GM23338 (cell line): ENCODE results near the gene TENM4. TPM values are rescaled to one million over a fixed set of nuclear protein-coding genes. Genes with fewer than 3 reads are reported as not detected.

ENCODE experiments used
- ATAC-seq: fragments of 200-7000 bp; cut with Tn5 transposase; 3 replicates; pipeline ENCODE4 v1.9.1; 2020
- DNase-seq: peaks from one replicate; pipeline ENCODE4 v3.0.0-alpha.2; 2015; ENCODE audit warnings: low spot score
- H2AFZ ChIP-seq: fragments of 200-600 bp; sonication (generic); 2 replicates; pipeline ENCODE4 v1.8.0; 2016; ENCODE audit warnings: antibody characterized with exemption, mild to moderate bottlenecking, moderate library complexity
- H3F3A ChIP-seq: fragments of 200-600 bp; sonication (generic); replicated peaks from 2 replicates; pipeline ENCODE4 v1.8.0; 2017; ENCODE audit warnings: antibody characterized with exemption, mixed run types, low read depth
- H3K27ac ChIP-seq: fragments of 200-600 bp; sonication (generic); 2 replicates; pipeline ENCODE4 v1.6.1; 2016; ENCODE audit warnings: low read depth
- H3K27me3 ChIP-seq: fragments of 200-600 bp; sonication (generic); 2 replicates; pipeline ENCODE4 v1.8.0; 2016; ENCODE audit warnings: mild to moderate bottlenecking, mixed run types, moderate library complexity; ENCODE audit not compliant: insufficient read depth
- H3K36me3 ChIP-seq: fragments of 200-600 bp; sonication (generic); 2 replicates; pipeline ENCODE4 v1.8.0; 2016; ENCODE audit warnings: mild to moderate bottlenecking; ENCODE audit not compliant: insufficient read depth
- H3K4me1 ChIP-seq: fragments of 200-600 bp; sonication (generic); 2 replicates; pipeline ENCODE4 v1.8.0; 2016; ENCODE audit warnings: mild to moderate bottlenecking, moderate library complexity; ENCODE audit not compliant: insufficient read depth
- H3K4me2 ChIP-seq: fragments of 200-600 bp; sonication (generic); 2 replicates; pipeline ENCODE4 v1.7.1; 2017; ENCODE audit warnings: mixed run types
- H3K4me3 ChIP-seq: fragments of 200-600 bp; sonication (generic); 2 replicates; pipeline ENCODE4 v1.6.1; 2016; ENCODE audit warnings: mixed run types
- H3K79me2 ChIP-seq: fragments of 200-600 bp; sonication (generic); replicated peaks from 2 replicates; pipeline ENCODE4 v1.8.0; 2017; ENCODE audit warnings: mild to moderate bottlenecking; ENCODE audit not compliant: insufficient read depth
- H3K9me2 ChIP-seq: fragments of 200-600 bp; sonication (generic); 2 replicates; pipeline ENCODE4 v1.8.0; 2017; ENCODE audit not compliant: insufficient read depth
- H4K20me1 ChIP-seq: fragments of 200-600 bp; sonication (generic); replicated peaks from 2 replicates; pipeline ENCODE4 v1.8.0; 2017; ENCODE audit warnings: mild to moderate bottlenecking; ENCODE audit not compliant: insufficient read depth
- H3K27ac Mint-ChIP-seq: 2 replicates; pipeline ENCODE4 v1.8.0; 2020; ENCODE audit warnings: inconsistent platforms, mild to moderate bottlenecking, moderate library complexity, mixed read lengths
- H3K27me3 Mint-ChIP-seq: 3 replicates; pipeline ENCODE4 v1.8.0; 2022; ENCODE audit warnings: low read depth, mild to moderate bottlenecking, moderate library complexity, mixed read lengths, inconsistent platforms; ENCODE audit not compliant: insufficient read depth, poor library complexity
- H3K36me3 Mint-ChIP-seq: 3 replicates; pipeline ENCODE4 v1.8.0; 2021; ENCODE audit warnings: low read depth, mild to moderate bottlenecking, inconsistent platforms, moderate library complexity, mixed read lengths
- H3K4me1 Mint-ChIP-seq: 3 replicates; pipeline ENCODE4 v1.8.0; 2020; ENCODE audit warnings: mild to moderate bottlenecking, inconsistent platforms, mixed read lengths
- H3K4me3 Mint-ChIP-seq: 3 replicates; pipeline ENCODE4 v1.8.0; 2021; ENCODE audit warnings: moderate library complexity, mild to moderate bottlenecking, inconsistent platforms, mixed read lengths
- H3K9me3 Mint-ChIP-seq: 3 replicates; pipeline ENCODE4 v1.8.0; 2020; ENCODE audit warnings: moderate library complexity, mild to moderate bottlenecking, inconsistent platforms, mixed read lengths
- CREB1 ChIP-seq: fragments of 250-450 bp; sonication (Bioruptor Pico); IDR thresholded peaks from 2 replicates; pipeline ENCODE4 v1.5.0; 2020; ENCODE audit warnings: low read depth, mild to moderate bottlenecking, moderate library complexity
- EZH2 ChIP-seq: fragments of 200-600 bp; sonication (generic); IDR thresholded peaks from one replicate; pipeline ENCODE4 v1.8.0; 2017; ENCODE audit warnings: antibody characterized with exemption, mild to moderate bottlenecking, low read depth; ENCODE audit not compliant: unreplicated experiment
- EZH2phosphoT487 ChIP-seq: fragments of 200-600 bp; sonication (generic); IDR thresholded peaks from one replicate; pipeline ENCODE4 v1.8.1; 2018; ENCODE audit warnings: antibody characterized with exemption; ENCODE audit not compliant: unreplicated experiment
- JUNB ChIP-seq: IDR thresholded peaks from one replicate; pipeline ENCODE4 v1.6.1; 2016; ENCODE audit warnings: antibody characterized with exemption; ENCODE audit not compliant: unreplicated experiment
- NANOG ChIP-seq: IDR thresholded peaks from 2 replicates; pipeline ENCODE4 v1.6.1; 2016; ENCODE audit warnings: antibody characterized with exemption, borderline replicate concordance
- POLR2AphosphoS5 ChIP-seq: IDR thresholded peaks from 2 replicates; pipeline ENCODE4 v1.6.1; 2016; ENCODE audit warnings: antibody characterized with exemption, low read depth
- REST ChIP-seq: IDR thresholded peaks from one replicate; pipeline ENCODE4 v1.6.1; 2018; ENCODE audit warnings: antibody characterized with exemption; ENCODE audit not compliant: unreplicated experiment
- STAT1 ChIP-seq: IDR thresholded peaks from one replicate; pipeline ENCODE4 v1.6.1; 2016; ENCODE audit warnings: antibody characterized with exemption; ENCODE audit not compliant: unreplicated experiment
- ZNF114 ChIP-seq: fragments of 250-450 bp; sonication (Bioruptor Pico); IDR thresholded peaks from 2 replicates; pipeline ENCODE4 v1.5.0; 2020; ENCODE audit warnings: mild to moderate bottlenecking, moderate library complexity
- ZNF331 ChIP-seq: fragments of 250-450 bp; sonication (Bioruptor Pico); IDR thresholded peaks from 2 replicates; pipeline ENCODE4 v1.5.0; 2020; ENCODE audit warnings: low read depth, mild to moderate bottlenecking, moderate library complexity
- ZNF462 ChIP-seq: fragments of 250-450 bp; sonication (Bioruptor Pico); IDR thresholded peaks from 2 replicates; pipeline ENCODE4 v1.5.0; 2020; ENCODE audit warnings: mild to moderate bottlenecking, moderate library complexity
- polyA plus RNA-seq: library from polyadenylated mRNA; unstranded; fragments of >200 nt; fragmentation: Nextera tagmentation; extraction: Ambion mirVana; gene quantifications from 2 replicates; pipeline ENCODE4 v1.2.1, GENCODE V29; 2016
- total RNA-seq: library from RNA; depleted of rRNA; stranded (reverse); fragments of >200 nt; shearing (Covaris generic); gene quantifications from 2 replicates; pipeline ENCODE4 v1.2.3, GENCODE V29; 2014
- TF ChIP-seq, protein P1 (sequence below), 2 experiments: fragments of 200-600 bp in 1 of 2; sonication (generic) in 1 of 2; conservative IDR thresholded peaks; 2 replicates each; pipeline versions ENCODE4 v1.5.1 to v1.6.1; 2016 to 2017; ENCODE audit warnings: antibody characterized with exemption in 2 of 2, low read depth in 2 of 2, mild to moderate bottlenecking in 2 of 2, moderate library complexity in 1 of 2
- TF ChIP-seq, protein P2 (sequence below): IDR thresholded peaks from 2 replicates; pipeline ENCODE4 v1.6.1; 2016; ENCODE audit warnings: antibody characterized with exemption

Gene TENM4
- total and polyA plus RNA-seq, 2 experiments from 2014 or later = 7.3 TPM

GRCh38 chr11:78855116-78855515 is 585.7 kb downstream of the TENM4 start (continued):
- no peak for TF ChIP-seq POLR2AphosphoS5

DNA sequence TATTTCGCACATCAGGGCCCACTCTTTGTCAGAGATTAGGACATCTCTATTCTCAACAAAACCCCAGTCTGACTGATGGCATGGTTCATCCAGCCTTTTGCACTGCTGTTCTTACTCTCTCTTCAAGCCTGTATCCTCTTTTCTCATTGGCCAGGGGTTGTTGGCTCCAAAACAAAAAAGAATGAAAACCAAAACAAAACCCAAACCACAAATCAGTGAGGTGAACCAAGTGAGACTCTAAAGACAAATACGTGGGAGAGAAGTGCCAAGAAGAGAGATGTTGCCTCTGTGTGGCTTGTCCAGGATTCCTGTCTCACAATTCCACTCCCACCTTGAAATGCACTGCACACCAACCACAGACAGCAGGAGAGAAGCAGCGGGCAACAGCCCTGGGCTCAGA is 587.3 kb downstream of the TENM4 start:
- Histone ChIP-seq H3K9me2 (no peaks in the 10 kb centered on the region), H3K79me2 (no peaks in the 10 kb centered on the region), H3K4me1 (peaks cover 7% of the 10 kb centered on the region), H3K4me3 (no peak overlapping the region), H3K36me3 (no peaks in the 10 kb centered on the region), H3K27me3 (no peaks in the 10 kb centered on the region), H3K27ac (no peak overlapping the region), H4K20me1 (no peaks in the 10 kb centered on the region), H3K4me2 (no peak overlapping the region), H3F3A (no peaks in the 10 kb centered on the region), H2AFZ (no peak overlapping the region)
- H3K4me1 Mint-ChIP-seq = peaks cover 12% of the 10 kb centered on the region
- H3K4me3 Mint-ChIP-seq = no peak overlapping the region
- DNase-seq = no peak
- H3K27ac Mint-ChIP-seq = no peak overlapping the region
- no peaks in the 10 kb centered on the region for H3K27me3 Mint-ChIP-seq
- no peak for TF ChIP-seq REST
- TF ChIP-seq EZH2phosphoT487 = no peak
- TF ChIP-seq, protein P1, sequence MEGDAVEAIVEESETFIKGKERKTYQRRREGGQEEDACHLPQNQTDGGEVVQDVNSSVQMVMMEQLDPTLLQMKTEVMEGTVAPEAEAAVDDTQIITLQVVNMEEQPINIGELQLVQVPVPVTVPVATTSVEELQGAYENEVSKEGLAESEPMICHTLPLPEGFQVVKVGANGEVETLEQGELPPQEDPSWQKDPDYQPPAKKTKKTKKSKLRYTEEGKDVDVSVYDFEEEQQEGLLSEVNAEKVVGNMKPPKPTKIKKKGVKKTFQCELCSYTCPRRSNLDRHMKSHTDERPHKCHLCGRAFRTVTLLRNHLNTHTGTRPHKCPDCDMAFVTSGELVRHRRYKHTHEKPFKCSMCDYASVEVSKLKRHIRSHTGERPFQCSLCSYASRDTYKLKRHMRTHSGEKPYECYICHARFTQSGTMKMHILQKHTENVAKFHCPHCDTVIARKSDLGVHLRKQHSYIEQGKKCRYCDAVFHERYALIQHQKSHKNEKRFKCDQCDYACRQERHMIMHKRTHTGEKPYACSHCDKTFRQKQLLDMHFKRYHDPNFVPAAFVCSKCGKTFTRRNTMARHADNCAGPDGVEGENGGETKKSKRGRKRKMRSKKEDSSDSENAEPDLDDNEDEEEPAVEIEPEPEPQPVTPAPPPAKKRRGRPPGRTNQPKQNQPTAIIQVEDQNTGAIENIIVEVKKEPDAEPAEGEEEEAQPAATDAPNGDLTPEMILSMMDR (conservative IDR thresholded peaks at IDR 0.05; ENCODE audit: low read depth in 2 of 2) = no peak
- TF ChIP-seq POLR2AphosphoS5 = no peak
- no peak for TF ChIP-seq ZNF331 (CRISPR knock-in tag)
- TF ChIP-seq ZNF462 (CRISPR knock-in tag) = no peak
- no peak for TF ChIP-seq CREB1 (CRISPR knock-in tag)
- no peak for TF ChIP-seq NANOG
- TF ChIP-seq JUNB = no peak
- TF ChIP-seq STAT1 = no peak
- TF ChIP-seq, protein P2, sequence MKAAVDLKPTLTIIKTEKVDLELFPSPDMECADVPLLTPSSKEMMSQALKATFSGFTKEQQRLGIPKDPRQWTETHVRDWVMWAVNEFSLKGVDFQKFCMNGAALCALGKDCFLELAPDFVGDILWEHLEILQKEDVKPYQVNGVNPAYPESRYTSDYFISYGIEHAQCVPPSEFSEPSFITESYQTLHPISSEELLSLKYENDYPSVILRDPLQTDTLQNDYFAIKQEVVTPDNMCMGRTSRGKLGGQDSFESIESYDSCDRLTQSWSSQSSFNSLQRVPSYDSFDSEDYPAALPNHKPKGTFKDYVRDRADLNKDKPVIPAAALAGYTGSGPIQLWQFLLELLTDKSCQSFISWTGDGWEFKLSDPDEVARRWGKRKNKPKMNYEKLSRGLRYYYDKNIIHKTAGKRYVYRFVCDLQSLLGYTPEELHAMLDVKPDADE = no peak
- TF ChIP-seq EZH2 = no peak
- no peak for TF ChIP-seq ZNF114 (CRISPR knock-in tag)
- H3K9me3 Mint-ChIP-seq = no peaks in the 10 kb centered on the region
- ATAC-seq = no peak
- no peaks in the 10 kb centered on the region for H3K36me3 Mint-ChIP-seq
